ENCODE measurements around the gene DPEP1.

GRCh38 chr16:89636663-89637062, 23.2 kb downstream of the DPEP1 start:
- TF ChIP-seq L3MBTL2 (conservative IDR thresholded peaks at IDR 0.05) (no peak), ZNF384 (IDR thresholded peaks at IDR 0.05) (no peak), FOXA1 (IDR thresholded peaks at IDR 0.05) (no peak), FOXM1 (IDR thresholded peaks at IDR 0.05; ENCODE audit: borderline replicate concordance) (no peak), SUZ12 (IDR thresholded peaks at IDR 0.05) (no peak), SP1 (IDR thresholded peaks at IDR 0.05) (no peak), FOXK2 (IDR thresholded peaks at IDR 0.05) (no peak), BHLHE40 (IDR thresholded peaks at IDR 0.05; ENCODE audit: borderline replicate concordance) (no peak), ELF4 (IDR thresholded peaks at IDR 0.05) (no peak), TARDBP (IDR thresholded peaks at IDR 0.05) (no peak), CTBP1 (IDR thresholded peaks at IDR 0.05; ENCODE audit: borderline replicate concordance) (no peak), NFRKB (IDR thresholded peaks at IDR 0.05) (no peak), PKNOX1 (IDR thresholded peaks at IDR 0.05) (no peak)
